MM.1S (cell line): ENCODE results near the gene STAG1.

Experiments used
- DNase-seq: peaks from one replicate; pipeline ENCODE4 v3.0.0-alpha.2; 2015
- H2AFZ ChIP-seq: fragments of 300-600 bp; sonication (generic); 2 replicates; pipeline ENCODE4 v1.6.0; 2016; ENCODE audit warnings: antibody characterized with exemption, low read length
- H3F3A ChIP-seq: fragments of 300-600 bp; sonication (generic); 2 replicates; pipeline ENCODE4 v1.6.1; 2016; ENCODE audit warnings: mild to moderate bottlenecking, antibody characterized with exemption, low read length, moderate library complexity, mixed read lengths; ENCODE audit not compliant: insufficient read depth
- H3K27ac ChIP-seq: fragments of 300-600 bp; sonication (generic); 2 replicates; pipeline ENCODE4 v1.5.1; 2016; ENCODE audit warnings: mild to moderate bottlenecking, low read length
- H3K27me3 ChIP-seq: fragments of 300-600 bp; sonication (generic); replicated peaks from 2 replicates; pipeline ENCODE4 v1.6.0; 2016; ENCODE audit warnings: low read length; ENCODE audit not compliant: insufficient read depth
- H3K36me3 ChIP-seq: fragments of 300-600 bp; sonication (generic); replicated peaks from 2 replicates; pipeline ENCODE4 v1.6.1; 2016; ENCODE audit warnings: mild to moderate bottlenecking, low read length, mixed read lengths; ENCODE audit not compliant: insufficient read depth
- H3K4me1 ChIP-seq: fragments of 300-600 bp; sonication (generic); 2 replicates; pipeline ENCODE4 v1.6.1; 2016; ENCODE audit warnings: low read length, mixed read lengths
- H3K4me2 ChIP-seq: fragments of 300-600 bp; sonication (generic); 2 replicates; pipeline ENCODE4 v1.6.0; 2016; ENCODE audit warnings: low read depth, low read length
- H3K4me3 ChIP-seq: fragments of 300-600 bp; sonication (generic); 2 replicates; pipeline ENCODE4 v1.5.1; 2016; ENCODE audit warnings: low read length, mixed read lengths
- H3K79me2 ChIP-seq: fragments of 300-600 bp; sonication (generic); 2 replicates; pipeline ENCODE4 v1.6.1; 2016; ENCODE audit warnings: mixed run types, low read length, mixed read lengths
- H3K9ac ChIP-seq: fragments of 300-600 bp; sonication (generic); 2 replicates; pipeline ENCODE4 v1.6.1; 2016; ENCODE audit warnings: low read length, mixed read lengths
- H3K9me2 ChIP-seq: fragments of 300-600 bp; sonication (generic); replicated peaks from 2 replicates; pipeline ENCODE4 v1.6.1; 2016; ENCODE audit warnings: mild to moderate bottlenecking, low read length, mixed read lengths; ENCODE audit not compliant: insufficient read depth
- H3K9me3 ChIP-seq: fragments of 300-600 bp; sonication (generic); replicated peaks from 2 replicates; pipeline ENCODE4 v1.6.1; 2016; ENCODE audit warnings: mild to moderate bottlenecking, low read length, mixed read lengths; ENCODE audit not compliant: insufficient read depth
- H4K20me1 ChIP-seq: fragments of 300-600 bp; sonication (generic); 2 replicates; pipeline ENCODE4 v1.6.1; 2016; ENCODE audit warnings: mild to moderate bottlenecking, low read length, moderate library complexity, mixed read lengths; ENCODE audit not compliant: insufficient read depth
- CTCF ChIP-seq: fragments of 300-600 bp; sonication (generic); IDR thresholded peaks from 2 replicates; pipeline ENCODE4 v1.5.1; 2016; ENCODE audit warnings: antibody characterized with exemption, low read length, mixed read lengths
- EZH2 ChIP-seq: fragments of 300-600 bp; sonication (generic); optimal IDR thresholded peaks from 2 replicates; pipeline ENCODE3; 2017; ENCODE audit warnings: low read depth, mild to moderate bottlenecking, antibody characterized with exemption, low read length, mixed read lengths
- EZH2phosphoT487 ChIP-seq: fragments of 300-600 bp; sonication (generic); IDR thresholded peaks from 2 replicates; pipeline ENCODE4 v1.6.1; 2018; ENCODE audit warnings: antibody characterized with exemption, low read length

Gene STAG1

GRCh38 chr3:136661282-136661681 is 90.9 kb downstream of the STAG1 start:
- Histone ChIP-seq H3K9me3 (no peaks in the 10 kb centered on the region), H3K27ac (no peak overlapping the region), H3K27me3 (no peaks in the 10 kb centered on the region), H3F3A (no peaks in the 10 kb centered on the region), H2AFZ (no peak overlapping the region), H3K4me1 (peaks cover 11% of the 10 kb centered on the region), H3K4me2 (no peak overlapping the region), H3K9ac (no peak overlapping the region), H3K79me2 (peaks cover 94% of the 10 kb centered on the region), H4K20me1 (peaks cover 14% of the 10 kb centered on the region; the same call in 1 of the 2 replicates), H3K9me2 (no peaks in the 10 kb centered on the region), H3K4me3 (no peak overlapping the region), H3K36me3 (no peaks in the 10 kb centered on the region)
- no peak for DNase-seq
- no peak for TF ChIP-seq EZH2phosphoT487
- TF ChIP-seq CTCF: no peak
- no peak for TF ChIP-seq EZH2

GRCh38 chr3:136658946-136659682 is 93.1 kb downstream of the STAG1 start:
- TF ChIP-seq EZH2: no peak
- no peak for TF ChIP-seq CTCF
- TF ChIP-seq EZH2phosphoT487: no peak
- Histone ChIP-seq H3K9me2 (no peaks in the 10 kb centered on the region), H3K4me2 (no peak overlapping the region), H4K20me1 (peaks cover 3% of the 10 kb centered on the region; the same call in 1 of the 2 replicates), H3K4me1 (no peaks in the 10 kb centered on the region), H3K27ac (no peak overlapping the region), H3K9me3 (no peaks in the 10 kb centered on the region), H3K27me3 (no peaks in the 10 kb centered on the region), H3K36me3 (no peaks in the 10 kb centered on the region), H3K9ac (no peak overlapping the region), H3K4me3 (no peak overlapping the region), H3F3A (no peaks in the 10 kb centered on the region), H3K79me2 (peaks cover 99% of the 10 kb centered on the region), H2AFZ (no peak overlapping the region)
- DNase-seq: no peak

- H3K9me2 ChIP-seq: no peaks in the 10 kb centered on the region
- no peaks in the 10 kb centered on the region for H3K27me3 ChIP-seq
- TF ChIP-seq EZH2 (no peak), CTCF (no peak), EZH2phosphoT487 (no peak)
- H2AFZ ChIP-seq: no peak overlapping the region
- no peaks in the 10 kb centered on the region for H3K9me3 ChIP-seq
- H3K27ac ChIP-seq: no peak overlapping the region
- H3K4me3 ChIP-seq: no peak overlapping the region
- H3K9ac ChIP-seq: no peak overlapping the region
- H3K4me1 ChIP-seq: no peaks in the 10 kb centered on the region
- no peaks in the 10 kb centered on the region for H3K36me3 ChIP-seq
- no peaks in the 10 kb centered on the region for H3F3A ChIP-seq
- H4K20me1 ChIP-seq: no peaks in the 10 kb centered on the region
- H3K4me2 ChIP-seq: no peak overlapping the region
- no peak for DNase-seq
- H3K79me2 ChIP-seq: peaks cover 100% of the 10 kb centered on the region
Observed at GRCh38 chr3:136657526-136657925, 94.7 kb downstream of the STAG1 start.
